SK-N-DZ (cell line): Measurements from ENCODE around the gene MTUS2.

ENCODE experiments used
- DNase-seq: peaks from one replicate; pipeline ENCODE4 v3.0.0-alpha.2; 2015; ENCODE audit warnings: low spot score

Gene MTUS2

GRCh38 chr13:29227576-29227975 is 407.4 kb downstream of the MTUS2 start:
- no peak for DNase-seq

- DNase-seq = no peak
These were observed 410.2 kb downstream of the MTUS2 start for GRCh38 chr13:29230299-29230845.

- no peak for DNase-seq
These were observed 419.8 kb downstream of the MTUS2 start for GRCh38 chr13:29239653-29240525.

- no peak for DNase-seq
These were observed 434.7 kb downstream of the MTUS2 start for GRCh38 chr13:29254626-29255370.

GRCh38 chr13:29255567-29255966 is 435.4 kb downstream of the MTUS2 start:
- DNase-seq = no peak

- no peak for DNase-seq
These were observed 440.5 kb downstream of the MTUS2 start for GRCh38 chr13:29260684-29261083.

- no peak for DNase-seq
These were observed 446.1 kb downstream of the MTUS2 start for GRCh38 chr13:29266261-29266660.

GRCh38 chr13:29266756-29267733 is 446.9 kb downstream of the MTUS2 start:
- DNase-seq = no peak

GRCh38 chr13:29270271-29270985 is 450.3 kb downstream of the MTUS2 start:
- DNase-seq = no peak

GRCh38 chr13:29271606-29272005 is 451.5 kb downstream of the MTUS2 start:
- no peak for DNase-seq

GRCh38 chr13:29279356-29280254 is 459.5 kb downstream of the MTUS2 start:
- DNase-seq = no peak

GRCh38 chr13:29281932-29282495 is 461.9 kb downstream of the MTUS2 start:
- DNase-seq = no peak

GRCh38 chr13:29284726-29285125 is 464.6 kb downstream of the MTUS2 start:
- DNase-seq = no peak

GRCh38 chr13:29287237-29287636 is 467.1 kb downstream of the MTUS2 start:
- DNase-seq = no peak

GRCh38 chr13:29292045-29292444 is 471.9 kb downstream of the MTUS2 start:
- no peak for DNase-seq

- DNase-seq = no peak
These were observed 474.7 kb downstream of the MTUS2 start for GRCh38 chr13:29294821-29295220.

- no peak for DNase-seq
These were observed 480.9 kb downstream of the MTUS2 start for GRCh38 chr13:29301027-29301426.

- DNase-seq = no peak
These were observed 484.0 kb downstream of the MTUS2 start for GRCh38 chr13:29304148-29304547.

GRCh38 chr13:29310806-29311205 is 490.7 kb downstream of the MTUS2 start:
- DNase-seq = no peak
